Panc1 (cell line): Measurements from ENCODE around the gene QSER1. TPM values are rescaled to one million over a fixed set of nuclear protein-coding genes. Genes with fewer than 3 reads are reported as not detected.

Experiments used
- ATAC-seq: fragments of 200-7000 bp; cut with Tn5 transposase; 2 replicates; pipeline ENCODE4 v1.9.1; 2020; ENCODE audit warnings: mild to moderate bottlenecking, moderate library complexity
- BruUV-seq: library from RNA; stranded (reverse); fragments of 400-500 nt; replicated peaks from 2 replicates; lab custom pipeline; 2021; lab: Mats Ljungman, UMichigan
- CTCF ChIA-PET: fragments of 300-600 bp; sonication (Branson Sonifier 250); formaldehyde crosslinking; loops from one replicate; lab custom pipeline; 2022; ENCODE audit warnings: antibody characterized with exemption; lab: Charles Lee
- POLR2A ChIA-PET: fragments of 300-600 bp; sonication (Branson Sonifier 250); formaldehyde crosslinking; loops from one replicate; lab custom pipeline; 2022; ENCODE audit warnings: antibody characterized with exemption; lab: Charles Lee
- DNase-seq: peaks from one replicate; pipeline ENCODE4 v3.0.0-alpha.2; 2010; ENCODE audit warnings: low read depth, low spot score
- H3K27ac ChIP-seq: 2 replicates; pipeline ENCODE4 v1.5.1; 2011; ENCODE audit warnings: mild to moderate bottlenecking, low read length, inconsistent platforms
- H3K27me3 ChIP-seq: fragments of 200-500 bp; sonication (Bioruptor generic); 2 replicates; pipeline ENCODE4 v1.6.0; 2014; ENCODE audit warnings: low read length, inconsistent platforms; ENCODE audit not compliant: control insufficient read depth, insufficient read depth
- H3K36me3 ChIP-seq: fragments of 200-500 bp; sonication (Bioruptor generic); 2 replicates; pipeline ENCODE4 v1.5.1; 2014; ENCODE audit warnings: inconsistent platforms, mild to moderate bottlenecking, low read length, moderate library complexity; ENCODE audit not compliant: control insufficient read depth, insufficient read depth
- H3K4me1 ChIP-seq: 2 replicates; pipeline ENCODE4 v1.5.1; 2011; ENCODE audit warnings: inconsistent platforms, mild to moderate bottlenecking, low read length, moderate library complexity; ENCODE audit not compliant: control insufficient read depth, insufficient read depth
- H3K4me3 ChIP-seq, 2 experiments: 2 replicates each; pipeline ENCODE4 v1.5.1; 2011 to 2012; ENCODE audit warnings: low read depth in 2 of 2, low read length in 2 of 2, mild to moderate bottlenecking in 2 of 2, inconsistent platforms in 1 of 2, moderate library complexity in 1 of 2
- H3K9me3 ChIP-seq: fragments of 200-500 bp; sonication (Bioruptor generic); 2 replicates; pipeline ENCODE4 v1.5.1; 2014; ENCODE audit warnings: low read depth, mild to moderate bottlenecking, inconsistent platforms, low read length, moderate library complexity; ENCODE audit not compliant: control insufficient read depth, insufficient read depth
- POLR2AphosphoS5 ChIP-seq: IDR thresholded peaks from 2 replicates; pipeline ENCODE4 v1.6.1; 2012; ENCODE audit warnings: mild to moderate bottlenecking, low read depth, low read length, moderate library complexity
- SIN3A ChIP-seq: IDR thresholded peaks from 2 replicates; pipeline ENCODE4 v1.6.1; 2012; ENCODE audit warnings: low read depth, mild to moderate bottlenecking, low read length, moderate library complexity, borderline replicate concordance; ENCODE audit not compliant: insufficient read depth
- TCF7L2 ChIP-seq: IDR thresholded peaks from 2 replicates; pipeline ENCODE4 v1.6.1; 2011; ENCODE audit warnings: mild to moderate bottlenecking, low read depth, low read length, inconsistent platforms
- in situ Hi-C: cut with HindIII; loops from 2 replicates; pipeline ENCODE4 v1.10.0; 2016; ENCODE audit warnings: low sequenced_read_pairs, low pct_unique_long_range_greater_than_20kb
- intact Hi-C: fragments of 100-400 bp; cut with micrococcal nuclease; formaldehyde crosslinking; loops from one replicate; pipeline ENCODE4 v1.10.0; 2022; ENCODE audit not compliant: unreplicated experiment
- total RNA-seq: library from RNA; stranded (reverse); gene quantifications from one replicate; pipeline ENCODE4 v1.2.1, GENCODE V29; 2021; ENCODE audit not compliant: unreplicated experiment
- TF ChIP-seq, protein P1 (sequence below), 2 experiments: IDR thresholded peaks; 2 replicates each; pipeline ENCODE4 v1.6.1; 2011 to 2012; ENCODE audit warnings: low read depth in 2 of 2, control low read depth in 1 of 2, low read length in 1 of 2, mild to moderate bottlenecking in 1 of 2, moderate library complexity in 1 of 2; ENCODE audit not compliant: insufficient read depth in 1 of 2
- TF ChIP-seq, protein P2 (sequence below): fragments of 450-650 bp; IDR thresholded peaks from 2 replicates; pipeline ENCODE4 v1.5.1; 2017; ENCODE audit warnings: mild to moderate bottlenecking

Gene QSER1
- total RNA-seq, 1 experiment from 2014 or later, result 48.2 TPM

DNA sequence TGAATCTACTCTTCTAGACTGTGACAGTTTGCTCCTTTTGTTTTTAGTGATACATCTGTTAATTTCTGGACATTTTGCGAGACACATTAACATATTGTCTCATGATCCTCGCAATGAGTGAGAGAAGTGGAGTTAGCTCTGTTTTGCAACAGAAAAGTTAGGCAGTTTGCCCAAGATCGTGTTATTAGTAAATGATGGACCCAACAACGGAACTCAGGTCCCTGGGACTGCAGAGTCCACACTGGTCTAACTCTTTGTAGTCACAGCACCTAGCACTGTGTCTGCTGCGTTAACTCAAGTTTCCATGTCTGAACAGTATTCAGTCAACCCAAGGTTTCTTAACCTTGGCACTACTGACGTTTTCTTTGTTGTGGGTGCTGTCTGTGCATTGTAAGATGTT is 126.2 kb downstream of the QSER1 start:
- Histone ChIP-seq H3K27me3 (no peaks in the 10 kb centered on the region), H3K9me3 (no peaks in the 10 kb centered on the region), H3K4me3 (no peak overlapping the region), H3K36me3 (no peaks in the 10 kb centered on the region), H3K4me1 (peaks cover 16% of the 10 kb centered on the region), H3K27ac (no peak overlapping the region)
- CTCF ChIA-PET, result no interaction called here
- TF ChIP-seq POLR2AphosphoS5 (no peak), TCF7L2 (no peak)
- TF ChIP-seq, protein P1, sequence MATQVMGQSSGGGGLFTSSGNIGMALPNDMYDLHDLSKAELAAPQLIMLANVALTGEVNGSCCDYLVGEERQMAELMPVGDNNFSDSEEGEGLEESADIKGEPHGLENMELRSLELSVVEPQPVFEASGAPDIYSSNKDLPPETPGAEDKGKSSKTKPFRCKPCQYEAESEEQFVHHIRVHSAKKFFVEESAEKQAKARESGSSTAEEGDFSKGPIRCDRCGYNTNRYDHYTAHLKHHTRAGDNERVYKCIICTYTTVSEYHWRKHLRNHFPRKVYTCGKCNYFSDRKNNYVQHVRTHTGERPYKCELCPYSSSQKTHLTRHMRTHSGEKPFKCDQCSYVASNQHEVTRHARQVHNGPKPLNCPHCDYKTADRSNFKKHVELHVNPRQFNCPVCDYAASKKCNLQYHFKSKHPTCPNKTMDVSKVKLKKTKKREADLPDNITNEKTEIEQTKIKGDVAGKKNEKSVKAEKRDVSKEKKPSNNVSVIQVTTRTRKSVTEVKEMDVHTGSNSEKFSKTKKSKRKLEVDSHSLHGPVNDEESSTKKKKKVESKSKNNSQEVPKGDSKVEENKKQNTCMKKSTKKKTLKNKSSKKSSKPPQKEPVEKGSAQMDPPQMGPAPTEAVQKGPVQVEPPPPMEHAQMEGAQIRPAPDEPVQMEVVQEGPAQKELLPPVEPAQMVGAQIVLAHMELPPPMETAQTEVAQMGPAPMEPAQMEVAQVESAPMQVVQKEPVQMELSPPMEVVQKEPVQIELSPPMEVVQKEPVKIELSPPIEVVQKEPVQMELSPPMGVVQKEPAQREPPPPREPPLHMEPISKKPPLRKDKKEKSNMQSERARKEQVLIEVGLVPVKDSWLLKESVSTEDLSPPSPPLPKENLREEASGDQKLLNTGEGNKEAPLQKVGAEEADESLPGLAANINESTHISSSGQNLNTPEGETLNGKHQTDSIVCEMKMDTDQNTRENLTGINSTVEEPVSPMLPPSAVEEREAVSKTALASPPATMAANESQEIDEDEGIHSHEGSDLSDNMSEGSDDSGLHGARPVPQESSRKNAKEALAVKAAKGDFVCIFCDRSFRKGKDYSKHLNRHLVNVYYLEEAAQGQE (IDR thresholded peaks at IDR 0.05; ENCODE audit: insufficient read depth in 1 of 2, low read depth in 2 of 2, low read length in 1 of 2), result no peak
- no peak for ATAC-seq
- intact Hi-C loops, result no loop called here
- DNase-seq, result no peak
- BruUV-seq, result no TSS peak
- POLR2A ChIA-PET, result no interaction called here
- in situ Hi-C loops, result no loop called here

DNA sequence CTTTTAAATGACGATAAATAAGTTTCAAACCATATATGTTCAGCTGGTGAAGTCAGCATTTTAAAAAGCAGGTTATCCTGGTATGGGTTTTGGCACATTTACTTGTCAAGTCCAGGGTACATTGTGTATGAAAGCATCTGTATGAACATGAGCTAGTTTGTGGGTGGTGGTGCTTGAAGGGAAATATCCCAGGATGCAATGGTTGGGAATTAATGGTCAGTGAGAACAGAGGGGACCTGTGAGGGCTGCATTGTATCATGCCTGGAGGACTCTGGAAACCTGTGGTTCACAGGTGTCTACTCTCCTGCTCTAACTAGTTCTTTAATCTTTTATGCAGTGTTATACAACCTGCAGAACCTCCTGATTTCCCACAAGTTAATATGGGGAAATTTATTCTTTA is 128.9 kb downstream of the QSER1 start:
- H3K27ac ChIP-seq, result no peak overlapping the region
- DNase-seq (no peak), ATAC-seq (no peak)
- no TSS peak for BruUV-seq
- H3K27me3 ChIP-seq, result no peaks in the 10 kb centered on the region
- H3K36me3 ChIP-seq, result no peaks in the 10 kb centered on the region
- in situ Hi-C loops (no loop called here), intact Hi-C loops (no loop called here)
- CTCF ChIA-PET, result no interaction called here
- peaks cover 15% of the 10 kb centered on the region for H3K4me1 ChIP-seq
- H3K9me3 ChIP-seq, result no peaks in the 10 kb centered on the region
- no peak overlapping the region for H3K4me3 ChIP-seq
- TF ChIP-seq TCF7L2 (no peak), SIN3A (no peak), POLR2AphosphoS5 (no peak)
- TF ChIP-seq, protein P2, sequence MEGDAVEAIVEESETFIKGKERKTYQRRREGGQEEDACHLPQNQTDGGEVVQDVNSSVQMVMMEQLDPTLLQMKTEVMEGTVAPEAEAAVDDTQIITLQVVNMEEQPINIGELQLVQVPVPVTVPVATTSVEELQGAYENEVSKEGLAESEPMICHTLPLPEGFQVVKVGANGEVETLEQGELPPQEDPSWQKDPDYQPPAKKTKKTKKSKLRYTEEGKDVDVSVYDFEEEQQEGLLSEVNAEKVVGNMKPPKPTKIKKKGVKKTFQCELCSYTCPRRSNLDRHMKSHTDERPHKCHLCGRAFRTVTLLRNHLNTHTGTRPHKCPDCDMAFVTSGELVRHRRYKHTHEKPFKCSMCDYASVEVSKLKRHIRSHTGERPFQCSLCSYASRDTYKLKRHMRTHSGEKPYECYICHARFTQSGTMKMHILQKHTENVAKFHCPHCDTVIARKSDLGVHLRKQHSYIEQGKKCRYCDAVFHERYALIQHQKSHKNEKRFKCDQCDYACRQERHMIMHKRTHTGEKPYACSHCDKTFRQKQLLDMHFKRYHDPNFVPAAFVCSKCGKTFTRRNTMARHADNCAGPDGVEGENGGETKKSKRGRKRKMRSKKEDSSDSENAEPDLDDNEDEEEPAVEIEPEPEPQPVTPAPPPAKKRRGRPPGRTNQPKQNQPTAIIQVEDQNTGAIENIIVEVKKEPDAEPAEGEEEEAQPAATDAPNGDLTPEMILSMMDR, result no peak
- TF ChIP-seq, protein P1 (IDR thresholded peaks at IDR 0.05; ENCODE audit: insufficient read depth in 1 of 2, low read depth in 2 of 2, low read length in 1 of 2), result no peak
- POLR2A ChIA-PET, result no interaction called here
